Suprapubic skin (tissue), 4 donors: ENCODE results near the gene ZNF280A. TPM values are rescaled to one million over a fixed set of nuclear protein-coding genes. Genes with fewer than 3 reads are reported as not detected.
A peak's percentile ranks its signal among the peaks of the same experiment; 100 is the strongest.

ENCODE experiments used
- DNase-seq, 2 donors: peaks; one replicate each; pipeline ENCODE4 v3.0.0-alpha.2; 2019; ENCODE audit warnings: low spot score in 2 of 2
- H3K27ac ChIP-seq: fragments of 200-600 bp; sonication (generic); one replicate; pipeline ENCODE4 v1.5.1; 2019
- H3K27me3 ChIP-seq: fragments of 200-600 bp; sonication (generic); one replicate; pipeline ENCODE4 v1.5.1; 2019
- H3K36me3 ChIP-seq: fragments of 200-600 bp; sonication (generic); one replicate; pipeline ENCODE4 v1.5.1; 2019
- H3K4me1 ChIP-seq: fragments of 200-600 bp; sonication (generic); one replicate; pipeline ENCODE4 v1.5.1; 2019
- H3K4me3 ChIP-seq: fragments of 200-600 bp; sonication (generic); one replicate; pipeline ENCODE4 v1.5.1; 2019; ENCODE audit warnings: mild to moderate bottlenecking
- H3K9me3 ChIP-seq: fragments of 200-600 bp; sonication (generic); one replicate; pipeline ENCODE4 v1.5.1; 2019
- EP300 ChIP-seq: sonication (generic); formaldehyde crosslinking; IDR thresholded peaks from one replicate; pipeline ENCODE4 v1.6.1; 2017; ENCODE audit warnings: antibody characterized with exemption
- POLR2A ChIP-seq, 2 donors: fragments of 450-650 bp; IDR thresholded peaks; one replicate each; pipeline ENCODE4 v1.6.1; 2017; ENCODE audit warnings: antibody characterized with exemption in 2 of 2, mild to moderate bottlenecking in 2 of 2, moderate library complexity in 2 of 2
- POLR2AphosphoS5 ChIP-seq, 3 donors: sonication (generic); formaldehyde crosslinking; IDR thresholded peaks; one replicate each; pipeline ENCODE4 v1.6.1; 2017; ENCODE audit warnings: antibody characterized with exemption in 3 of 3
- WGBS: methylation state at CpG from one replicate; pipeline ENCODE4 v1.1.5; 2018; 5-methylcytosine and 5-hydroxymethylcytosine counted together
- total RNA-seq, 4 donors: library from RNA; depleted of rRNA; stranded (reverse); fragments of >200 nt; gene quantifications; one replicate each; pipeline ENCODE4 v1.1.0, GENCODE V29; 2016
- TF ChIP-seq, protein P1 (sequence below), 2 donors: fragments of 200-600 bp in 1 of 2; fragments of 450-650 bp in 1 of 2; sonication (generic) in 1 of 2; IDR thresholded peaks; one replicate each; pipeline ENCODE4 v1.5.1; 2016 to 2019; ENCODE audit warnings: antibody characterized with exemption in 2 of 2, mild to moderate bottlenecking in 1 of 2, moderate library complexity in 1 of 2

The ZNF280A gene, protein sequence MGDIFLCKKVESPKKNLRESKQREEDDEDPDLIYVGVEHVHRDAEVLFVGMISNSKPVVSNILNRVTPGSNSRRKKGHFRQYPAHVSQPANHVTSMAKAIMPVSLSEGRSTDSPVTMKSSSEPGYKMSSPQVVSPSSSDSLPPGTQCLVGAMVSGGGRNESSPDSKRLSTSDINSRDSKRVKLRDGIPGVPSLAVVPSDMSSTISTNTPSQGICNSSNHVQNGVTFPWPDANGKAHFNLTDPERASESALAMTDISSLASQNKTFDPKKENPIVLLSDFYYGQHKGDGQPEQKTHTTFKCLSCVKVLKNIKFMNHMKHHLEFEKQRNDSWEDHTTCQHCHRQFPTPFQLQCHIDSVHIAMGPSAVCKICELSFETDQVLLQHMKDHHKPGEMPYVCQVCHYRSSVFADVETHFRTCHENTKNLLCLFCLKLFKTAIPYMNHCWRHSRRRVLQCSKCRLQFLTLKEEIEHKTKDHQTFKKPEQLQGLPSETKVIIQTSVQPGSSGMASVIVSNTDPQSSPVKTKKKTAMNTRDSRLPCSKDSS
- not detected for total RNA-seq

DNA sequence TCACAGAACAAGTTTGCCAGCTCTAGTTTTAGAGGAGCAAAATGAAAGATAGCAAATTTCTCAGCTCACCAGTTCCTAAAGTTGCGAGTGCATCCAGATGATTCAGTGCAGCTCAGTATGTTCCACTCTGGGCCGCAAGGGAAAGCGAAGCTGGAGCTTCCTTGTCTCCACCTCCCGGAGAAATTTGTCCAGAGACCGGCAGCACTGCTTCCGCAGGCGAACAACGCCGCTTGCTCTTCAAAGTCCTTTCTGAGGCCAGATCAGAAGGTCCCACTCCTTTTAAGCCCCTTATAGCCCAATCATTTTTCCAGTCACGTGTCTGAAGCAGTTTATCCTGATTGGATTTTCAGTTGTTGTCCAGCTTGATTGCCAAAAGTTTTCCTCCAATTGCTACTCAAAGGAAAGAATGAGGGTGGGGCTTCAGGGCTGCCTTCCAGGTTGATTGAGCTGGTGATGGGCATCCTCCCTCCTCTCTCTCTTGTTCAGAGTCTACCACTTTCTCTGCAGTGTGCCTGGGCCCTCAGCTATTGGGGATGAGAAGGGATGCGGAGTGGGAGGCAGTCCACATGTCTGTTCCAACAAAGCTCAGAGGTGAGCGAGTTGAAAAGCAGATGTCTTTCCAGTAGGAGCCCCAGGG is at the start of gene ZNF280A:
ZNF280A (minus strand) TSS at position 251 of the 637 bp plus-strand sequence. CDS start 4,640 bp downstream, outside the sequence.
- Histone ChIP-seq H3K36me3 (no peaks in the 10 kb centered on the region), H3K9me3 (no peaks in the 10 kb centered on the region), H3K27me3 (no peaks in the 10 kb centered on the region), H3K27ac (no peak within 1 kb of the TSS), H3K4me1 (no peaks in the 10 kb centered on the region), H3K4me3 (no peak within 1 kb of the TSS)
- DNase-seq = no peak
- 72% methylated on average over 12 of the region's 12 CpGs for WGBS
- TF ChIP-seq EP300 (no peak), POLR2AphosphoS5 (IDR thresholded peaks at IDR 0.05) (no peak), POLR2A (IDR thresholded peaks at IDR 0.05) (no peak)
- TF ChIP-seq, protein P1, sequence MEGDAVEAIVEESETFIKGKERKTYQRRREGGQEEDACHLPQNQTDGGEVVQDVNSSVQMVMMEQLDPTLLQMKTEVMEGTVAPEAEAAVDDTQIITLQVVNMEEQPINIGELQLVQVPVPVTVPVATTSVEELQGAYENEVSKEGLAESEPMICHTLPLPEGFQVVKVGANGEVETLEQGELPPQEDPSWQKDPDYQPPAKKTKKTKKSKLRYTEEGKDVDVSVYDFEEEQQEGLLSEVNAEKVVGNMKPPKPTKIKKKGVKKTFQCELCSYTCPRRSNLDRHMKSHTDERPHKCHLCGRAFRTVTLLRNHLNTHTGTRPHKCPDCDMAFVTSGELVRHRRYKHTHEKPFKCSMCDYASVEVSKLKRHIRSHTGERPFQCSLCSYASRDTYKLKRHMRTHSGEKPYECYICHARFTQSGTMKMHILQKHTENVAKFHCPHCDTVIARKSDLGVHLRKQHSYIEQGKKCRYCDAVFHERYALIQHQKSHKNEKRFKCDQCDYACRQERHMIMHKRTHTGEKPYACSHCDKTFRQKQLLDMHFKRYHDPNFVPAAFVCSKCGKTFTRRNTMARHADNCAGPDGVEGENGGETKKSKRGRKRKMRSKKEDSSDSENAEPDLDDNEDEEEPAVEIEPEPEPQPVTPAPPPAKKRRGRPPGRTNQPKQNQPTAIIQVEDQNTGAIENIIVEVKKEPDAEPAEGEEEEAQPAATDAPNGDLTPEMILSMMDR (IDR thresholded peaks at IDR 0.05) = no peak

DNA sequence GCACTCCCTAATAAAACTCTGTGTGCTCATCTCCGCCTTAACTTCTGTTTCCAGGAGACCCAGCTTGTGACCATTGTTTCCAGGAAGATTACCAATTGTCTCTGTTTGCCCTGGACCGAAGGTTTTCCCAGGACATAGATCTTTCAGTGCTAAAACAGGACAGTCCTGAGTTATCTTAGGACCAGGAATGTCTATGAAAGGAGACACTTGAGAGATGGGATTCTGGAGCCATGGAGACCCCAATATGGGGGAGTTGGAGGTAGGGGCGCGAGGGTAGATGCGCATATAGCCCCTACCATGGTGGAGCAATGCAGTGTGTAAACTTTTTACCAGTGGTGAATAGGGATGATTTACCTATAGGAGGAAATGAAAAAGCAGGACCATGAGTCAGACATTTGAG is 49.1 kb upstream of the ZNF280A start:
- Histone ChIP-seq H3K4me1 (no peaks in the 10 kb centered on the region), H3K27me3 (peaks cover 39% of the 10 kb centered on the region), H3K9me3 (no peaks in the 10 kb centered on the region), H3K4me3 (no peak overlapping the region), H3K36me3 (no peaks in the 10 kb centered on the region), H3K27ac (no peak overlapping the region)
- TF ChIP-seq, protein P1 (IDR thresholded peaks at IDR 0.05) = no peak
- no peak for TF ChIP-seq POLR2A (IDR thresholded peaks at IDR 0.05)
- no peak for TF ChIP-seq POLR2AphosphoS5 (IDR thresholded peaks at IDR 0.05)
- TF ChIP-seq EP300 = no peak
- WGBS = 83% methylated on average over 5 of the region's 5 CpGs
- DNase-seq = no peak

DNA sequence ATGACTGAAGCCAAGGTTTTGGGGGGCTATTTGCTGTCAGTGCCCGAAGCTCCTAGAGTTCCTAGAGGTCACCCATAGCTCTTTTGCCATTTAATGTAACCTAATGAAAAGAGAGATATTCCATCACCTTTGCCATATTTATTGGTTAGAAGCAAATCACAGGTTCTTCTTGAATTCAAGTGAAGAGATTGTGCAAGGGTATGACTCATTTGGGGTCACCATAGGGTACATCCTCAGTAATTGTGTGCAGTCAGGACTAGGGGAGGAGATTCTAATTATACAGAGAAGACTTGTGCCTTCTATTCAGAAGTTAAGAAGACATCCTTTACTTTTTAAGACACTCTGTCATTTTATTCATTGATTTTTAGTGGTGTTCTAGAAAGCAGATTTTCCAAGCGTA is 45.9 kb upstream of the ZNF280A start:
- Histone ChIP-seq H3K27ac (no peak overlapping the region), H3K27me3 (peaks cover 26% of the 10 kb centered on the region), H3K4me3 (no peak overlapping the region), H3K9me3 (no peaks in the 10 kb centered on the region), H3K36me3 (no peaks in the 10 kb centered on the region), H3K4me1 (no peaks in the 10 kb centered on the region)
- no peak for DNase-seq
- TF ChIP-seq, protein P1 (IDR thresholded peaks at IDR 0.05) = no peak
- no peak for TF ChIP-seq POLR2A (IDR thresholded peaks at IDR 0.05)
- no peak for TF ChIP-seq EP300
- TF ChIP-seq POLR2AphosphoS5 (IDR thresholded peaks at IDR 0.05) = no peak
- WGBS = 97% methylated on average over 2 of the region's 2 CpGs

DNA sequence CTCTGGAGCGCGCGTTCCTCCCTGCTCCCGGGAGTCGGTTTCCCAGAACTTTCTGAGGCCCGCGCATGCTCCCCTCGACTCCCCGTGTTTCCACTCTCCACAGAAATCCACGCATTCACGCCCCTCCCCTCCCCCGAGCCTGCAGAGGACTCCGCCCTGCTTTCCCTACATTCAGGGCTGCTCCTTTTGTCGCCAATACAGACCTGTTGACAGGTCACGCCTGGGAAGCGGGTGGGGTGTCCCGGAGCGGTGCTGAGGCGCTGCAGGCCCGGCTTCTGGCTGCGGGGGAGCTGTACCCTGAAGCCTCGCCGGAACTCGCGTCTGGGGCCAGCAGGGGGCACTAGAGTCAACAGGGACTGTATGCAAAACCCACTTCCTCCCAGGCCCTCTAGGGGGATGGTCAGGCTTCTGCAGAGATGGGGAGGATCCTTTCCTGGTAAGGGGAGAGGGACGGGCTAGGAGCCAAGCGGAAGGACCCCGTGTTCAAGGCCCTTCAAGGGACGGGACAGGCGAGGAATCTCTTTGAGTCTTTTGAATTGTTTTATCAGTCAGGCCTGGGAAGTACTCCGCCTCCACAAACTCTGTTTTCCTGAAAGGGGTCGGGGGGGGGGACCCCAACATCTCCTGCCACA is 39.0 kb upstream of the ZNF280A start, which contains the start of gene PRAME:
PRAME (minus strand) TSS at position 294 of the 632 bp plus-strand sequence. CDS start 2,433 bp downstream, outside the sequence.
- H3K9me3 ChIP-seq = no peaks in the 10 kb centered on the region
- 65% methylated on average over 30 of the region's 32 CpGs for WGBS
- no peak within 1 kb of the TSS for H3K4me3 ChIP-seq
- peaks cover 5% of the 10 kb centered on the region for H3K27me3 ChIP-seq
- no peaks in the 10 kb centered on the region for H3K4me1 ChIP-seq
- TF ChIP-seq, protein P1 (IDR thresholded peaks at IDR 0.05) = peak in 1 of 2 donors; percentile 11
- TF ChIP-seq EP300 = no peak
- H3K27ac ChIP-seq = no peak within 1 kb of the TSS
- DNase-seq = no peak
- H3K36me3 ChIP-seq = no peaks in the 10 kb centered on the region
